ENCODE measurements around the gene PRR7.

- TF ChIP-seq ZNF114 (tag by site-specific recombination; IDR thresholded peaks at IDR 0.05) (no peak), ZNF24 (tag by site-specific recombination; IDR thresholded peaks at IDR 0.05) (no peak), ZBTB7A (tag by site-specific recombination; IDR thresholded peaks at IDR 0.05; ENCODE audit: low read depth) (no peak)
- TF ChIP-seq, protein P1, sequence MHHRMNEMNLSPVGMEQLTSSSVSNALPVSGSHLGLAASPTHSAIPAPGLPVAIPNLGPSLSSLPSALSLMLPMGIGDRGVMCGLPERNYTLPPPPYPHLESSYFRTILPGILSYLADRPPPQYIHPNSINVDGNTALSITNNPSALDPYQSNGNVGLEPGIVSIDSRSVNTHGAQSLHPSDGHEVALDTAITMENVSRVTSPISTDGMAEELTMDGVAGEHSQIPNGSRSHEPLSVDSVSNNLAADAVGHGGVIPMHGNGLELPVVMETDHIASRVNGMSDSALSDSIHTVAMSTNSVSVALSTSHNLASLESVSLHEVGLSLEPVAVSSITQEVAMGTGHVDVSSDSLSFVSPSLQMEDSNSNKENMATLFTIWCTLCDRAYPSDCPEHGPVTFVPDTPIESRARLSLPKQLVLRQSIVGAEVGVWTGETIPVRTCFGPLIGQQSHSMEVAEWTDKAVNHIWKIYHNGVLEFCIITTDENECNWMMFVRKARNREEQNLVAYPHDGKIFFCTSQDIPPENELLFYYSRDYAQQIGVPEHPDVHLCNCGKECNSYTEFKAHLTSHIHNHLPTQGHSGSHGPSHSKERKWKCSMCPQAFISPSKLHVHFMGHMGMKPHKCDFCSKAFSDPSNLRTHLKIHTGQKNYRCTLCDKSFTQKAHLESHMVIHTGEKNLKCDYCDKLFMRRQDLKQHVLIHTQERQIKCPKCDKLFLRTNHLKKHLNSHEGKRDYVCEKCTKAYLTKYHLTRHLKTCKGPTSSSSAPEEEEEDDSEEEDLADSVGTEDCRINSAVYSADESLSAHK (tag by site-specific recombination; IDR thresholded peaks at IDR 0.05), result no peak
- TF ChIP-seq, protein P2, sequence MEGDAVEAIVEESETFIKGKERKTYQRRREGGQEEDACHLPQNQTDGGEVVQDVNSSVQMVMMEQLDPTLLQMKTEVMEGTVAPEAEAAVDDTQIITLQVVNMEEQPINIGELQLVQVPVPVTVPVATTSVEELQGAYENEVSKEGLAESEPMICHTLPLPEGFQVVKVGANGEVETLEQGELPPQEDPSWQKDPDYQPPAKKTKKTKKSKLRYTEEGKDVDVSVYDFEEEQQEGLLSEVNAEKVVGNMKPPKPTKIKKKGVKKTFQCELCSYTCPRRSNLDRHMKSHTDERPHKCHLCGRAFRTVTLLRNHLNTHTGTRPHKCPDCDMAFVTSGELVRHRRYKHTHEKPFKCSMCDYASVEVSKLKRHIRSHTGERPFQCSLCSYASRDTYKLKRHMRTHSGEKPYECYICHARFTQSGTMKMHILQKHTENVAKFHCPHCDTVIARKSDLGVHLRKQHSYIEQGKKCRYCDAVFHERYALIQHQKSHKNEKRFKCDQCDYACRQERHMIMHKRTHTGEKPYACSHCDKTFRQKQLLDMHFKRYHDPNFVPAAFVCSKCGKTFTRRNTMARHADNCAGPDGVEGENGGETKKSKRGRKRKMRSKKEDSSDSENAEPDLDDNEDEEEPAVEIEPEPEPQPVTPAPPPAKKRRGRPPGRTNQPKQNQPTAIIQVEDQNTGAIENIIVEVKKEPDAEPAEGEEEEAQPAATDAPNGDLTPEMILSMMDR (tag by site-specific recombination; IDR thresholded peaks at IDR 0.05), result no peak
Observed at GRCh38 chr5:177490992-177491391, 44.4 kb downstream of the PRR7 start.
